CD4-positive, alpha-beta T cell treated with Interferon gamma for 1 hour (primary cell): ENCODE data around the gene KIT.

ENCODE experiments used
- DNase-seq: peaks from one replicate; pipeline ENCODE4 v3.0.0-alpha.2; 2020

The KIT gene

DNA sequence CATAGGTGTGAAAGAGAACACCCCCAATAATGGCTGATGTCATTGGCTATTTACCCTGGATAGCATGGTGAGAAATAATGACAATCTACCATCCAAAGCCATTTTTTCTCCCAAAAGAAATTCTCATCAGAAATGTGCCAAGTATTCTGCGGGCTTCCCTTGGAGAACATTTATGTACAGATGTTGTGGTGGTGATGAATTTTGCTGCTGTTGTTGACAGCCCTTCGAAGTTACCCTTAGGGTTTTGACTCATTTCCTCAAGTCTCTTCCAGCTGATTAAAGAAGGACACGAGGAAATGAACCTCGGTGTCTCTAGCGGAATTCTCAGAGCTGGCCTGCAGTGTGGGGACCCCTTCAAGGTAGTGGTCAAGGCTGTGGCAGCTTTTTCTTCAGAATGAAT is 3.4 kb downstream of the KIT start:
- DNase-seq, result no peak

GRCh38 chr4:54661686-54662085 is 3.9 kb downstream of the KIT start:
- DNase-seq, result no peak

DNA sequence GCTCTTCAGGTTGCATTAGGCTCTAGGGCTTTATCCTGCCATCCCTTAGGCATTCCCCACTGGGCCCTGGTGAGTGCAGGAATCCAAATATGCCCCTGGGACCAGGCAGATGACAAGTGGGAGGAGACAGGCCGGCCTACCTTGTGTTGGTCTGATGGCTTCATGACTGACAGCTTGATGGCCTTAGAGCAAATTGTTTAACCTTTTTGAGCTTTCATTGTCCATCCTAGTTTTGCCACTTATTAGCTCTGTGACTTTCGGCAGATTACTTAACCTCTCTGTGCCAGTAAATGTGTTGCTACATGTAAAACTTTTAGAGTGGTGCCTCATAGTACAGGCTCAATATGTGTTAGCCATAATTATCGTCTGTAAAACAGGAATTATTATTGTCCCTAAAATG is 4.4 kb downstream of the KIT start:
- no peak for DNase-seq

DNA sequence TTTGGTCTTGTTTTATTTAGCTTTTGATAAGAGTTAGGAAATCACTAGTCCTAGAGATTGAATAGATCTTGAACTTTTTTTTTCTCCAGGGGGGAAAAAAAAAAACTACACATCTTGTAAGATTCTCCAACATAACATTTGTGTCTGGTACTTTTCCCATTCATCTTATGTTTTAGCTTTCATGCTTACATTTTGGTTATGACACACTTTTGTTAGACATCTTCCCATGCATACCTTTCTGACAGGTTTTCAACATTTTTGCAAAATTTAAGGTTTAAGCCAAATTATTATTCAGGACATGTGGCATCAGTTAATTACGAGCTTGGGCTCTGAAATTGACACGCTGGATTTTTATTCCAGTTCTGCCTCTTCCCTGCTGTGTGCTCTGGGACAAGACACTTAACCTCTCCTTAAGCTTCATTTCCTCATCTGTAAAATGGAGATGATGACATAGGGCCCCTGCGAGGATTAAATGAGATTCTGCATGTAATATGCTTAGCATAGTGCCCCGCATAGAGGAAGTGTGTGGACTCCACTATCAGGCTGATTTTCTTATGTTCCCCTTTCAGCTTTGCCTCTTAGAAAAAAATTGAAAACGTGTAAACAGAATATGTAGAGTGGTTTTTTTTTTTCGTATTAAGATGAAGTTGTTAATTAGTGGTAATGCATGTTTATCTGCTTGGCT is 5.3 kb downstream of the KIT start:
- DNase-seq, result no peak

DNA sequence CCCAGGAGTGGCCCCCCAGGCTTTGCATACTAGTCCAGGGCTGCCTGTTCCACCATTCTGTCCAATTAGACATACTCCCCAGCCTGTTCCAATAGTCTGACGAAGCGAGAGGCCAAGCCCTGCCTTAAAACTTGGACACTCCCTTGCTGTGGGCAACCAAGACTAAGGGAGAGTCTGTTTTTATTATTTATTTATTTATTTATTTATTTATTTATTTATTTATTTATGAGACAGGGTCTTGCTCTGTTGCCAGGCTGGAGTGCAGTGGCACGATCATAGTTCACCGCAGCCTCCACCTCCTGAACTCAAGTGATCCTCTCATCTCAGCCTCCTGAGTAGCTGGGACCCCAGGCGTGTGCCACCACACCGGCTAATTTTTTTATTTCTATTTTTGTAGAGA is 6.6 kb downstream of the KIT start:
- no peak for DNase-seq

- DNase-seq, result no peak
Measured at GRCh38 chr4:54668014-54668611, 10.4 kb downstream of the KIT start.

DNA sequence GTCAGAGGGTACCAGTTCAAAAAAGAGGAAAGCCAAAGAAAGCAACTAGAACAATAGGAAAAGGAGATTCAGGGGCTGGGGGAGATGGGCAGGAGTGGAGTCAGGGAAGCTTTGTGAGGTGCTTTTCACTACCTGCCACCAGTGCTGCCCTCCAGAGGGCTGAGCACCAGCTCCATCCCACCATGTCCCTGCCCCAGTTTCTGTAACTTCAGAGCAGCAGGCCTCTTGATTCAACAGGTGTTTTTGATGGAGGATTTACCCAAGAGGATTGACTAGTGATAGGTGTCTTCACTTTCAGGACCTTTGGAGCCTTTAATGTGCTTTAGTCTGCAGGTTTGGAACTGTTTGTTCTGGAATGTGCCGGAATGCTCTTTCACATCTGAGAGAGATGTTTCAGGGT is 12.1 kb downstream of the KIT start:
- no peak for DNase-seq

GRCh38 chr4:54675721-54676461 is 18.1 kb downstream of the KIT start:
- no peak for DNase-seq

GRCh38 chr4:54676658-54677057 is 18.9 kb downstream of the KIT start:
- DNase-seq, result no peak

DNA sequence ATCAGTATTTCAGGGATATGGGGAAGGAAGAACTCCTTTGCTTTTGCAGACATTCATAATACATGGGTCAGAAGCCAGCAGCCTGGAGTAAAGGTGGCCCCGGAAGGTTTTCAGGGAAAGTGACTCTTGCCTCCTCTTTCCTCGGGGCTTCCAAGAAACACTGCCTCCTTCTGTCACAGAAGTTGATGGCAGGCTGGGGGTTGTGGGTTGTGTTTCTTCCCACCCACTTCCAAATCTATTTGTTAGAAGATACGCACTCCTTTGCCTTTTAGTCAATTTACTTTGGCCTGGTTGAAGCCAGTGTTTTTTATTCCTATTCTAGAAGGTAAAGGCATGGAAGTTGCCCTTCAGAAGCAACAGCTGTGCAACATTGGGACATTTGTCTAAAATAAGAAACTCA is 19.7 kb downstream of the KIT start:
- no peak for DNase-seq

DNA sequence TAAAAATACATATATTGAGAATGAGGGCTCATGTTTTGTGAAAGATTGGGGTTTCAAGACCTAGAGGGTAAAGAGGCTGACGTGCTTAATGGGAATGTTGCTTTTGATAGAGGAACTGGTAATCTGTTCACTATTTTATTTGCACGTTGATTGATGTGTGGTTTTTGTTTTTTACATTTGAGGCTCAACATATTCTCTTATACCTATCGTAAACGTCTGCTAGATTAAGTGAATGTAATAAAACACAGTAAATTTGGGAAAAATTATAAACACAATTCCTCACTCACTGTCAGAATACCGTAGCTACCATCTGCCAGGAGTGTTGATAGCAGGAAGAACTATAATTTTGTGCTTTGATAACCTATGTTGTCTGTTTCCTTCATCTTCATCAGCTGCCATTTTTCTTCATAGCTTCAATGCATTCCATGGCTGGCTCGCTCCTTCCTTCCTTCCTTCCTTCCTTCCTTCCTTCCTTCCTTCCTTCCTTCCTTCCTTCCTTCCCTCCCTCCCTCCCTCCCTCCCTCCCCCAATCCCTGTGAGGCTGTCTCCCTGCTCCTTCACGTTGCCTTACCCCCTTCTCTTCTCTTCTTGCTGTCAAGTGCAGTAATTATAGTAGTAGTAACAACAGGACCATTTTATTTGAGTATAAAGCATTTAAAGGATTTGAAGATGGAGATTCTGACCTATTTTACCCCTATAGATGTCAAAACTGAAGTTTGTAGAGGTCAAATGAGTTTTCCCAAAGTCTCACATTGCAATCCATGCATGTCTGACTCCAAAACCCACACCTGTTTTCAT is 20.3 kb downstream of the KIT start:
- DNase-seq, result no peak

DNA sequence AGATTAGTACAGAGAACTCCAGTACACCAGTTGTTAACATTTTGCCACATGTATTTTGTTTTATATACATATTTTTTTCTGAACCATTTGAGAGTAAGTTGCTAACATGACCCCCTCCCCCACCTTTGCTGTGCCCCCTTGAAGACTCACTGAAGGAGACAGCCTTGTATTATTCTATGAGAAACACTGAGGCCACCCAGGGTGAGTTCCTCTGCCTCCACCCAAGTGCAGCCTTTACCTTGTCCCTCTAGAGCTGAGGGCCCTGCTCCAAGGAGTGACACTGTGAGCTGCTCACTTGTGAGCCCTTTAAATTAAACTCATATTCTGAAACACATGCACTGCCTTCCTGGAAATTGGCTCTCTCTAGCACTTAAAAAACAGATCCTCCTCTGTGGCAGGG is 21.1 kb downstream of the KIT start:
- DNase-seq, result no peak

- DNase-seq, result no peak
Measured at GRCh38 chr4:54679813-54680212, 22.1 kb downstream of the KIT start.

DNA sequence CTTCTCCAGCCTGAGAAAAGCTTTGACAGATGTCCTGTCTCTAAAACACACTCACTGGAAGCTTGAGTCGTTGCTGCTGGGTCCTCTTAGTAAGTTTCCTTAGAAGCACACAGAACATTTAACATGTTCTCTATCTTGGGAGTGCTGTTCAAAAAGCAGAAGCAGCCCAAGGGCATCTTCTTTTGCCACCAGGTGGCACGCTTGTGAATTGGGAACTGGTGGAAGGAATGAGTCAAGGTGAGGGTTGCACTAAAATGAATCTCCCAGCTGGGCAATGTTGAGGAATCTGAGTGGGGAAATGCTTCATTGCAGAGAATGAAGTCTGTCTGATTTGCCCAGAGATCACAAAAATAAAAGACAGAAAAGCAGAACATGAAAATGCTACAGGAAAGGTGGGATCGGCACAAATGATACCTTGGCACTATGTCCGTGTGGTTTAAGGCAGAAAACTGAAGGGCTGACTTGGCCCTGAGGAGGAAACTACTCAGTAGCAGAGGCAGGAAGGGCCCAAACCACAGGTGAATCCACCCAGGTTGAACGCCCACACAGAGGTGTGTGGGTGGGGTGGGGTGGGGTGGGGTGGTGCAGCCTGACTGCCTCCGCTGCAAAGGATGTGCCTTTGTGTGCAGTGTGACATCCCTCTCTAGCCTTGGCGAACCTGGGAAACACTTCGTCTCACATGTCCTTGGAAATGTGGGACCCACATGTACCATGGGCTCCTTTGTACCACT is 26.0 kb downstream of the KIT start:
- peak; percentile 52 for DNase-seq

- DNase-seq, result no peak
Measured at GRCh38 chr4:54685810-54686209, 28.1 kb downstream of the KIT start.

GRCh38 chr4:54687887-54688841 is 30.4 kb downstream of the KIT start:
- no peak for DNase-seq

DNA sequence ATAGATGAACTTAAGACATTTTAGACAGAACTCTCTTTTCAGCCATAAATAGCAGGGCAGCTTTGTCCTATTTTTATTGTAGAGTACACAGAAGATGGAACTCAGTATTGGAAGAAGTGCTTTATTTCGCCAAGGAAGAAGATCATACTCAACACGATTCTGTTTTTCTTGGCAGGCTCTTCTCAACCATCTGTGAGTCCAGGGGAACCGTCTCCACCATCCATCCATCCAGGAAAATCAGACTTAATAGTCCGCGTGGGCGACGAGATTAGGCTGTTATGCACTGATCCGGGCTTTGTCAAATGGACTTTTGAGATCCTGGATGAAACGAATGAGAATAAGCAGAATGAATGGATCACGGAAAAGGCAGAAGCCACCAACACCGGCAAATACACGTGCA is 37.6 kb downstream of the KIT start:
- no peak for DNase-seq

DNA sequence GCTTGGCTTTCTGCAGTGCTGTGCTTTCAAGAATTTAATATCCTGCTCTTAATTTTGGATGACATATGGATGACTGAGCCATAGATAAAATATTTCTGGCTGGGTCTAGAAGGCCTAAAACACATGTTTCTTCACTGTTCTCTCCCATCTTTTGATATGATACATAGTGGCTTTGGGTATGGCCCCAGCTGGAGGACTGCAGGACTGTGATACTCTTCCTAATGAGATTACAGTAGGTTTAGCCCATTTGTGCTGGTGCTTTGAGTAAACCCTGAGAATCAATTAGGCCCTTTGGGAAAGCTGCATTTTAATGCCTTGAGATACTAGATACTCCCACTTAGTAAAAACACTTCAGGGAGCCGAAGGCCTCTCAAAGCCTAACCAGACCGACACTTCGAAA is 38.0 kb downstream of the KIT start:
- DNase-seq, result no peak

DNA sequence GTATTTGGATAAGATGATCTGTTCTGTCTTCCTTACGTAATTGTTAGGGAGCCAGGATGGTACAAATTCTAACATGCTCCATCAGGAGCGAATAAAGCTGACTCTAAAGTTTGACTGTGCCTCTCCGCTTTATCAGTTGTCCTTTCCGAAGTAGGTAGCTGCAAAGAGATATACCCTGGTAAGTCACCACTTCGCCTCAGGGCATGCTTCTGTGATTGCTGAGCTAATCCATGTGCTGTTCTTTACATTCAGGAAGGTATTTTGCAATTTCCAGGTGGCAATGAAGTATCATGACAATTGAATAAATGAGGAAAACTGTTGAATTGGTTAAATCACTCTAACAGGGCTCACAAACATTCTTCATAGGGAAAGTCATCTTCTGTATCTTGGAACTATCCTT is 38.9 kb downstream of the KIT start:
- no peak for DNase-seq

DNA sequence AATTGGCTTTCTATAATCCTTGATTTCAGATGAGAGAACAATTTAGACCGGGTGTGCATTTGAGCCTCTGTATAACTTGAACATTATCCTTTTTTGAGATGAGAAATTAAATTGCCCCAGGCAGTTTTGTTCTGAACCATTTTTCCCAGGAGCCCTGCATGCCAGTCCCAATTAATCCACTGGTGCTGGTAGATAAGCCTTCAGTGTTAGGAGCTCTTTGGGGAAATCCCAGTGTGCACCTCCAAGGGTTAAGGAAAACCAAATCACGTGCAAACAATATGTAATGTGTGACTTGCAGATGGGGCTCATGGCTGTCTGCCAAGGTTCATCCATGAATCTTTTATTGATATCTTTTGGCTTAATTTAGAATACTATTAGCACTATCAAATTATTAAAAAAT is 43.2 kb downstream of the KIT start:
- no peak for DNase-seq

DNA sequence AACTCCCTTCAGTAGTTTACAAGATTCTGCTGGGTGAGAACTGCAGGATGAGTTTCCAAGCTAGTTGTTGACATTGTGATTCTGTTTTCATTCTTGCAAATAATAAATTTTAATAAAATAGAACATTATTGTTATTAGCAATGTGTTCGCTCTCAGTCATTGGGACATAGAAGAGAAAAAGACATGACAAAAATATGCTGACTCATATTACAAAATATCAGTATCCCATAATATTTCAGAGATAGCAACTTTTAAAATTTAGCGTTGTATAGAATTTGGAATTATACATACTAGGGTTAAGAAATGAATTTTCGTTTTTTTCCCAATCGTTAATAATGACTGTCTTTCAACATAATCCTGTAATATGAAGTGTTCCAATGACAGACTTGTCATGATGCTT is 45.4 kb downstream of the KIT start:
- DNase-seq, result no peak

DNA sequence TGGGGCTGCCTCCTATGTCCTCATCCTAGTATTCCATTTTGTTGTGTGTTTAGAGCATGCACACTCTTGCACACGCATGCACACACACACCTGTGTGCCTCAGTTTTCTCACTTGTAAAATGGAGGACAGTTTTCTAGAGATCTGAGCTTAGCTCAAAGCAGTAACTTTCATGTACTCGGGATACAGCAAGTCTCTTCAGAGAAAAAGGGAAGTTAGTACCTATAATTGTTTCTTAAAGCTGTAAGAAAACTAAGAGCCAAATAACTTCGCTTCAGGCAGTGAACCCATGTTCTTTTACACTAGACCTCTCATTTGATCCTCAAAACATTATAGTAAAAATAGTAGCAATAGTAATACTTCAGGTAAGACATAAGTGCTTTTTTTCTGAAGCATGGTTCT is 49.6 kb downstream of the KIT start:
- no peak for DNase-seq
